ENCODE measurements around the gene SH3PXD2B. TPM values are rescaled to one million over a fixed set of nuclear protein-coding genes. Genes with fewer than 3 reads are reported as not detected.
"Not testable (repeated sequence)": the region's sequence is repeated elsewhere in the genome, so short reads cannot be mapped to it uniquely, and the experiment has no call there.

Gene SH3PXD2B
- total RNA-seq, 1 donor from 2014 or later: 24.0 TPM

GRCh38 chr5:172399826-172400225, 54.5 kb downstream of the SH3PXD2B start:
- no peak for DNase-seq

- DNase-seq: no peak
Observed at GRCh38 chr5:172399336-172399735, 55.0 kb downstream of the SH3PXD2B start.

GRCh38 chr5:172398645-172399044, 55.7 kb downstream of the SH3PXD2B start:
- DNase-seq: not testable (repeated sequence)

GRCh38 chr5:172396994-172397393, 57.3 kb downstream of the SH3PXD2B start:
- DNase-seq: not testable (repeated sequence)

GRCh38 chr5:172396220-172396619, 58.1 kb downstream of the SH3PXD2B start:
- no peak for DNase-seq

- DNase-seq: no peak
Observed at GRCh38 chr5:172395483-172395882, 58.8 kb downstream of the SH3PXD2B start.

GRCh38 chr5:172389578-172390112, 64.7 kb downstream of the SH3PXD2B start:
- DNase-seq: no peak

GRCh38 chr5:172388246-172388733, 66.0 kb downstream of the SH3PXD2B start:
- no peak for DNase-seq

GRCh38 chr5:172385707-172386106, 68.6 kb downstream of the SH3PXD2B start:
- no peak for DNase-seq

- DNase-seq: no peak
Observed at GRCh38 chr5:172385010-172385563, 69.2 kb downstream of the SH3PXD2B start.

GRCh38 chr5:172383191-172383802, 71.0 kb downstream of the SH3PXD2B start:
- DNase-seq: no peak

GRCh38 chr5:172380987-172381643, 73.2 kb downstream of the SH3PXD2B start:
- DNase-seq: peak; percentile 96

- no peak for DNase-seq
Observed at GRCh38 chr5:172380301-172380986, 73.9 kb downstream of the SH3PXD2B start.

- no peak for DNase-seq
Observed at GRCh38 chr5:172379481-172379880, 74.8 kb downstream of the SH3PXD2B start.

- DNase-seq: no peak
Observed at GRCh38 chr5:172377856-172378255, 76.5 kb downstream of the SH3PXD2B start.

GRCh38 chr5:172377438-172377837, 76.9 kb downstream of the SH3PXD2B start:
- no peak for DNase-seq

- no peak for DNase-seq
Observed at GRCh38 chr5:172374783-172375182, 79.5 kb downstream of the SH3PXD2B start.

- DNase-seq: no peak
Observed at GRCh38 chr5:172373680-172374079, 80.6 kb downstream of the SH3PXD2B start.

GRCh38 chr5:172371684-172372083, 82.6 kb downstream of the SH3PXD2B start:
- no peak for DNase-seq

- no peak for DNase-seq
Observed at GRCh38 chr5:172370648-172371545, 83.4 kb downstream of the SH3PXD2B start.

GRCh38 chr5:172370237-172370640, 84.1 kb downstream of the SH3PXD2B start:
- DNase-seq: peak; percentile 28

GRCh38 chr5:172368699-172369098, 85.6 kb downstream of the SH3PXD2B start:
- not testable (repeated sequence) for DNase-seq

Measured in tongue (tissue), 2 donors.